GM18861 (cell line): ENCODE measurements around the gene SLC27A3.
A peak's percentile ranks its signal among the peaks of the same experiment; 100 is the strongest.
"Not testable (repeated sequence)": the region's sequence is repeated elsewhere in the genome, so short reads cannot be mapped to it uniquely, and the experiment has no call there.

Source experiments
- ATAC-seq: cut with Tn5 transposase; IDR thresholded peaks from one replicate; pipeline ENCODE4 v1.9.1; 2021; ENCODE audit not compliant: unreplicated experiment

The SLC27A3 gene

DNA sequence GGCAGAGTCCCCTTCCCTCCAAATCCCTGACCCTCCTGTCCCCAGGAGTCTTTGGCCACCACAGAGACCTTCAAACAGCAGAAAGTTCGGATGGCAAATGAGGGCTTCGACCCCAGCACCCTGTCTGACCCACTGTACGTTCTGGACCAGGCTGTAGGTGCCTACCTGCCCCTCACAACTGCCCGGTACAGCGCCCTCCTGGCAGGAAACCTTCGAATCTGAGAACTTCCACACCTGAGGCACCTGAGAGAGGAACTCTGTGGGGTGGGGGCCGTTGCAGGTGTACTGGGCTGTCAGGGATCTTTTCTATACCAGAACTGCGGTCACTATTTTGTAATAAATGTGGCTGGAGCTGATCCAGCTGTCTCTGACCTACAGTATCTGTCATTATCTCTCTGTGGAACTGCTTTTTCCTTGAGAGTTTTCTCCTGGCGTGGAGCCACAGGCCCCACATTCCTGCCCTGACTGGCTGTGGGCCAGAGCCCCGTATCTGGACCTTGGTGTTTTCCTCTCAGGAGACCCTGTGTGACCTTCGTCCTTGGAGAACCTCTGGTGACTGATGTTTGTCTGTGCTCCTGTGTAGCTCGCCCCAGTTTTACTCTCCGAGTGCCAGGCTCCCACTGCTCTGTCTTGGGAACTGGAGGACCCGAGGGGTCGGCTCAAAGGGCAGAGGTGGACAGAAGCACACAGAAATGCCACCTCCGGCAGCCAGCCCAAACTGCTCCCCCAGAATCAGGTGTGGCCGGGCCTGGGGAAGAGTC lies 4.8 kb downstream of the SLC27A3 start:
- no peak for ATAC-seq

DNA sequence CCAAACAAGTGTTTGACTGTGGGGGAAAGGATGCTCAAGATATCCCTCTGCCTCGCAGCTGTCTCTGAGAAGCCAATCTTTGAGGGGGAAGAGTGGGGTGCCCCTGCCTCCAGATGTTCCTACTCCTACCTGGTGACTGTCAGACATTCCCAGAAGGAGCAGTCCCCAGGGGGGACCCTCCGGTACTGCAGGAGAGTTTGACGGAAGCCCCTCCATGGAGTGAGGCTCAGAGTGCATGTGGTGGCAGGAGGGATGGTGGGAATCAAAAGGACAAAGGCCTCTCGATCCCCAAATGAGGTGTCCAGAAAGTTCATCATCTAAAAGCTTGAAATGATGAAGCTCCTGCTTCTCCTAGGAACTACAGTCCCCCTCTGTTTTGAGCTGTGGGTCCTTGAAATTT lies 5.3 kb downstream of the SLC27A3 start:
- no peak for ATAC-seq

DNA sequence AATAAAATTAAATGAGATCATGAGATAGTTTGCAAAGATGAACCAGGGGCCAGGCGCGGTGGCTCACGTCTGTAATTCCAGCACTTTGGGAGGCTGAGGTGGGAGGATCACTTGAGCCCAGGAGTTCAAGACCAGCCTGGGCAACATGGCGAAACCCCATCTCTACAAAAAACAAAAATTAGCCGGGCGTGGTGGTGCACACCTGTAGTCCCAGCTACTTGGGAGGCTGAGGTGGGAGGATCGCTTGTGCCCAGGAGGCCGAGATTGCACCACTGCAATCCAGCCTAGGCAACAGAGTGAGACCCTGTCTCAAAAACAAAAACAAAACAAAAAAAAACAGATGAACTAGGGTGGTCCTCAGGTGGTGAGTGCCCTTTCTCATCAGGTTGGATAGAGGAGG lies 7.4 kb downstream of the SLC27A3 start:
- ATAC-seq = not testable (repeated sequence)

DNA sequence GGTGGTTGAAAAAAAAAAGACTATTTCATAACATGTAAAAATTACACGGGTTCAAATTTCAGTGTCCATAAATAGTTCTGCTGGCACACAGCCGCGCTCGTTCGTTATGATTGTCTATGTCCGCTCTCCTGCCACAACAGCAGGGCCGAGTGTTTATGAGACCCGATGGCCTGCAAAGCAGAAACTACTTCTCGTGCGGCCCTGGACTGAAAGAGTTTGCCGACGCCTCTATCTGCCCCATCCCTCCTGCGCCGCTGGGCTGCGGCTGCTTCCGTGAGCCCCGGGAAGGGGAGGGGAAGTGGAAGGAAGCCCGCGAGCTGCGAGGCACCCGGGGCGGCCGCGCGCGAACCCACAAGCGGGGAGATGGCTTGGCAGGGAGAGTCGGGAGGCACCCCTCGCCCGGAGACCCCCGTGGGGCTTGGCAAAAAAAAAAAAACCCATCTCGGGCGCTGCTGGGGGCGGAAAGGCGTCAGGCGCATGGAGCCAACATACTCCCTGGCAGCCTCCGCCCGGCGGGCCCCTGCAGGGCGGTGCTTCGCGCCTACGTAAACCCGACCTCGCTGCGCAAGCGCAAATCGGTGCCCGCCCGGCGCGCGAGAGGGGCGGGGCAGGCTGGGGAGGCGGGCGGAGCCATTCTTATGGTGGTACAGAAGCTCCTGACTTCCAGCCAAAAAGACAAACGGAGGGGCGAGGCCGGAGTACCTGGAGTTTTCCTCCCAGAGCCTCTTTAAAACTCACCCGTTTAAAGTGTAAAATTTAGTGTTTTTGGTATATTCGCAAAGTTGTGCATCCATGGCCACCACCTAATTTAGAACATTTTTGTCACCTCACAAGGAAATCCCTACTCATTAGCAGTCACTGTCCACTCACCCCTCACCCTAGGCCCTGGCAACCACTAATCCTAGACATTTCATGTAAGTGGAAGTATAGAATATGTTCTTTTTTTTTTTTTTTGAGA lies 8.3 kb downstream of the SLC27A3 start:
- ATAC-seq = peak; percentile 78

DNA sequence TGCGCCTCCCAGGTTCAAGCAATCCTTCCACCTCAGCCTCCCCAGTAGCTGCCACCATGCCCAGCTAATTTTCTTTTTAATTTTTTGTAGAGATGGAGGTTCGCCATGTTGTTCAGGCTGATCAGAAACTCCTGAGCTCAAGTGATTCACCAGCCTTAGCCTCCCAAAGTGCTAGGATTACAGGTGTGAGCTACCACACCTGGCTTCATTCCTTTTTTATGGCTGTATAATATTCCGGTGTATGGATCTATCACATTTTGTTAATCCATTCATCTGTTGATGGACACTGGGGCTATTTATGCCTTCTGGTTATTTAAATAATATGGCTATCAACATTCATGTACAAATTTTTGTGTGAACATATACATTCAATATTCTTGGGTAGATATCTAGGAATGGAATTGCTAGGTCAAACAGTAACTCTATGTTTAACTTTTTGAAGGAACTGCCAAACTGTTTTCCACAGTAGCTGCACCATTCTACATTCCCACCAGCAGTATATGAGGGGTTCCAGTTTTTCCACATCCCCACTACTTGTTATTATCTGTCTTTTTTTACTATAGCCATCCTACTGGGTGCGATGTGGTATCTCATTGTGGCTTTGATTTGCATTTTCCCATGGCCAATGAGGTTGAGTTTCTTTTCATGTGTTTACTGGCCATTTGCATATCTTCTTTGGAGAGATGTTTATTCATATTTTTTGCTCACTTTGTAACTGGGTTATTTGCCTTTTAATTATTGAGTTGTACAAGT lies 11.0 kb downstream of the SLC27A3 start:
- no peak for ATAC-seq

DNA sequence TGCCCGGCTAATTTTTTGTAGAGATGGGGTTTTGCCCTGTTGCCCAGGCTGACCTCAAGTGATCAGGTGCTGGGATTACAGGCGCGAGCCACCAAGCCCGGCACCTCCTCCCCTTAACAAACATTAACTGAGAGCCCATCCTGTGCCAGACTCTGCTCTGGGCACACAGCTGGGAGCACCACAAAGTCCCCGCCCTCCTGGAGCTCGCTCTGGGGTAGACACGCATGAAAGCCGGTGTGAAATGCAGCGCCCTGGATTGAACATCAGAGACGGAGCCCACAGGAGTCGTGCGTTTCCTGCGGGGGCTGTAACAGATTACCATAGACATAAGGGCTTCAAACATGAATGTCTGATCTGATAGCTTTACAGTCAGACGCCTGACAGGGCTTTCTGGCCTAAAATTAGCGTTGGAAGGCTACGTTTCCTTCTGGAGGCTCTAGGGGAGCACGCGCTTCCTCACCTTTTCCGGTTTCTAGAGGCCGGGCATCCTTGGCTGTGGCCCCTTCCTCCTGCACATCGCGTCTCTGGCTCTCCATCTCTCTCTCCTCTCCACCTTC lies 14.3 kb downstream of the SLC27A3 start:
- ATAC-seq = no peak

DNA sequence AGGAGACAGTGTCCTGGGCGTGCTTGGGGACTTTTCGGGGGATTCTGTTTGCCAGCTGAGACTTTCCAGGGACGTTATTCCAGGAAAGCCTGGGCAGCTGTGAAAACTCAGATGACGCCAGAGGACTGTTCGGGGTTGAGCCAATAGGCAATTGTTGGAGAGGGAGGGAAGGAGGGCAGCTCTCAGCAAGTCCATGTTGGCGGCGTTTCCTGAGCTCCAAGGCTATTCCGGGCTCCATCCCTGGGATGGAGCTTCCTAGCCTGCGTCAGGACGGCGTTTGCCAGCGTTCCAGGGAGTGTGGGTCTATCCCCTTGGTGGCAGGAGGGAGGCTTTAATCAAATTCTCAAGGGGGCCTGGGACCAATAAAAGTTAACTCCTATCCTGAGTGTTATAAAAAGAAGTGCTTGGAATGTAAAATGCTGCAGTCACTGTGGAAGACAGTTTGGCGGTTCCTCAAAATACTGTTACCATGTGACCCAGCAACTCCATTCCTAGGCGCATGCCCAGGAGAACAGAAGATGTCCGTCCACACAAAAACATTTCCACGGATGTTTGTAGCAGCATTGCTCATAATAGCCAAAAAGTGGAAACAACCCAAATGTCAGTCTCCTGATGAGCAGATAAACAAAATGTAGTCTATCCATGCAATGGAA lies 15.2 kb downstream of the SLC27A3 start:
- no peak for ATAC-seq

DNA sequence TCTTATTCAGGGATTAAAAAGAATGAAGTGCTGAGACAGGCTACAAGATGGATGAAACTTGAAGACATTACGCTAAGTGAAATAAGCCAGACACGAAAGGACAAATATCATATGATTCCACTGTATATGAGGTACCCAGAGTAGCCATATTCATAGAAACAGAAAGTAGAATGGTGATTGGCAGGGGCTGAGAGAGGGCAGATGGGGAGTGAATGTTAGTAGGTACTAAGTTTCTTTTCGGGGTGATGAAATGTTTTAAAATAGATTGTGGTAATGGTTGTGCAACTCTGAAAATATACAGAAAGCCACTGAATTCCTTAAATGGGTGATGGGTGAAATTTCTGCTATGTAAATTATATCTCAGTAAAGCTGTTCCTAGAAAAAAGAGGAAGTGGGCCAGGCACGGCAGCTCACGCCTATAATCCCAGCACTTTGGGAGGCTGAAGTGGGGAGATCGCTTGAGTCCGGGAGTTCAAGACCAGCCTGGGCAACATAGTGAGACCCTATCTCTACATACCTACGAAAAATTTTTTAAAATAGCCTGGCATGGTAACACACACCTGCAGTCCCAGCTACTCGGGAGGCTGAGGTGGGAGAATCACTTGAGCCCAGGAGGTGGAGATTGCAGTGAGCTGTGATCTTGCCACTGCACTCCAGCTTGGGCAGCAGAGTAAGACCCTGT lies 15.9 kb downstream of the SLC27A3 start:
- peak; percentile 82 for ATAC-seq

DNA sequence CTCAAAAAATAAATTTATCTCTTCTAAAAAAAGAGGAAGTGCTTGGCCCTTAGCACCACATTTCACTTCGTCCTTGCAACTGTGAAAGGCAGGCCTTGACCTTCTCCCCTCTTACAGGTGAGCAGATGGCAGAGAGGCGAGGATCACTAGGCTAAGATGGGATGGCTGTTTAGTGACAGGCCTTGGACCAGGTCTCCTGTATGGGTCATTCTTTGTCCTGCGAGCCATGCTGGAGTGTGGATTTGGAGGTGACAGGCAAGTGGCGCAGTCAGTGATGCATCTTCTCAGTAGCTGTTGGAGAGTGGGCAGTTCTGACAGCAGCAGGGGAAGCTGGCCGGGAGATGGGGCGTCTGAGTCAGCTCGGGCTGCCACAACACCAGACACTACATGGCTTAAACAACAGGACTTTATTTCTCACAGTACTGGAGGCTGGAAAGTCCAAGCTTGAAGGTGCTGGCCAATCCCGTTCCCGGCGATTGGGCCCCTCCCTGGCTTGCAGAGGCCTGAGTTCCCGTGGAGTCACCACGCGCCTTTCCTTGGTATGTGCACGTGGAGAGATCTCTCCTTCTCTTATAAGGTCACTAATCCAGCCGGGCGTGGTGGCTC lies 16.5 kb downstream of the SLC27A3 start:
- ATAC-seq = no peak

DNA sequence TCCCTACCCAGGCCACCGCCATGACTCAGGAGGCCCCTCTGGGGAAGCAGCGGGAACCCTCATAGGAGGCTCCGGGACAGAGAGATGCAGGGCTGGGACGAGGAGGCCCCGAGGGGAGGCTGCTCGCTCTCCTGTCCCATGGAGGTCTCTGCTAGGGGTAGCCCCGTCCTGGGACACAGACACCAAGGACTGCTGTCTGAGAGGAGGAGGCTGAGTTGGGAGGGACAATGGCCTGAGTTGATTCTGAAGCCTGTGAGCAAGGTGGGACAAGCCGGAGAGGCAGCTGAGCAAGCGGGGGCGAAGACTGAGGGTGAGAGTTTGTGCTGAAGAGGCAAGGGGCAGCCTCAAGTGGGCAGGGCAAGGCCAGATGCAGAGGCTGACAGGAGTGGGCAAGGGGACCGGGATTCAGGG lies 17.4 kb downstream of the SLC27A3 start:
- ATAC-seq = no peak

DNA sequence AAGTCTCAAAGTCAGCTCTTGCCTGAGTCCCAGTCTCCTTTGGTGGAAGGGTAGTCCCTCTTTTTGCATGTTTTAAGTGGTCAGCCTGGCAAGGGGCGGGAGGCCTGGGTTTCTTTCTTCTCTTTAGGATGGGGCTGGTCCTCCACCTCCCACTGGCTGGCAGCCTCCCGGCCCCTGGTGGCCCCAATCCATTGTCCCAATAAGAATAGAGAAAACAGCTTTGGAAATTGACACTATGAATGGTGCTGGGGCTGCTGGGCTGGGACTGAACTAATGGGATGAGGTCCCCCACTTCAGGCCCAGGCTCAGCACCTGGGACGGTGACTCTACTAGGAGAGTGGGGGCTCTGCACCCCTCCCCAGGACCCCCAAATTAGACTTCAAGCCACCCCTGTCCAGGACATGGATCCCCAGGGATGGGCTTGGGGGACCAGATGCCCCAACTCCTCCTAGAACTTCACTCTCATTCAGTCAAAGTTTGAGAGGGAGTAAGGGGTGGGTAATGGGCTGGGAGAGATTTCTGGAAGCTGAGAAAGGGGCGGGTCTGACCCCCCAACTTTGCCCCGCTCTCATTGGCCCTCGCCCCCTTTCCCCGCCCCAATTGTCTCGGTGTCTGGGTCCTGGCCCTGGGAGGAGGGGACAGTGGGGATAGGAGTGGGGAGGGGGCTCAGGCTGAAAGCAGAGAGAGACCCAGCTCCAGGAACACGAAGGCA lies 18.2 kb downstream of the SLC27A3 start:
- no peak for ATAC-seq

DNA sequence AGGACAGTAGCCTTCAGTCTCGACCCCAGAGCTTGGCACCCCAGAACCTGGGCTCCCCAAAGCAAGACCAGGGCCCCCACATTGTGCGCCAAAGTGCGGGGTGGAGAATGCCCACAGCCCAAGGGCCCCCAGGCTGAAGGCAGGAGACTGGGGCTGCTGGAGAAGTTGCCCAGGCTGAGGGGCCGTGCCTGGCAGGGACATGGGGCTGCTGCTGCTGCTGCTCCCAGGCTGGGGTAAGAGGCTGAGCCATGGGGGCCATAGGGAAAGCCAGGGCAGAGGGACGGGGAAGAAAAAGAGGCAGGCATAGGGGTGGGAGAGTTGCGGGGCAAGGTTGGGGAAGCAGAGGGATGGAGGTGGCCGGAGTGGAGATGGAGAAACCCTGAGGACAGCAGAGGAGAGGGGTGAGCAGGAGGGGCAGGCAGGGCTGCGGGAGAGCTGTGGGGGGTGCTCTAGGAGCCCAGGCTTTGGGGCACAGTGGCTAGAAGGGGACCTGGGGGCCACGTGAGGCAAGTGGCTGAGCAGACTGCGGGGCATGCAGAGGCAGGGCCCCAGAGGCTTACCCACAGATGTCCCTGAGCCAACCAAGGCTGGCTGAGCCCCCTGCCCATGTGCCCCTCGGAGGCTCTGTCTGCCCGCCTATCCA lies 18.9 kb downstream of the SLC27A3 start:
- ATAC-seq = no peak

DNA sequence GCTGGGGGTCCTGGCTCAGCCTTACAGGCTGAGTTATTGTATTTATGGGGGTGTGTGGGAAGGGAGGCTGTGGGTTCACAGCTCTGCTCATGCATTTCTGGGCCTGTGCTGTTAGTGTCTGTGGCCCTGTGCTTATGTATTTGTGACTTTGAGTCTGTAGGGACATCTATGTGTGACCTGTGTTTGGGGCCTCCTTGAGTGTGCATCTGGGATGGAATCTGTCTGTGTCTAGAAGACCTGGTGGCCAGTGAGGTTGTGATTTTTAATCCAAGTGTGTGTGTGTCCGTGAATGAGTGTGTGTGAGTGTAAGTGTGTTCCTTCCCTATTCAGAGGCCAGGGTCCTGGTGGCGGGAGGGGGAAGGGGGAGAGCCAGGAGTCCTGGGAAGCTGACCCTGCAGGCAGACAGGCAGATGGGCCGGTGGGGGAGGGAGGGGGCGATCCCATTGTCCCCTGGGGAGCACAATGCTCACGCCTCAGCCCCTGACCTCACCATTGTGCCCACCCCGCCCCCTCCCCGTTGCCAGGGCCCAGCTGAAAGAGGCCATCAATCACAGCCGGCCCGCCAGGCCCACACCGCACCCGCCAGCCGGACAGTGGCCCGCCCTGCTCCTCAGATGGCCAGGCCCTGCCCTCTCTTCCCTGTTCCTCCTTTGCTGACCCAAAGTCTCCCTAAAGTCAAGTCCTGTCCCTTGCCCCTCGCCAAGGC lies 19.6 kb downstream of the SLC27A3 start:
- no peak for ATAC-seq

DNA sequence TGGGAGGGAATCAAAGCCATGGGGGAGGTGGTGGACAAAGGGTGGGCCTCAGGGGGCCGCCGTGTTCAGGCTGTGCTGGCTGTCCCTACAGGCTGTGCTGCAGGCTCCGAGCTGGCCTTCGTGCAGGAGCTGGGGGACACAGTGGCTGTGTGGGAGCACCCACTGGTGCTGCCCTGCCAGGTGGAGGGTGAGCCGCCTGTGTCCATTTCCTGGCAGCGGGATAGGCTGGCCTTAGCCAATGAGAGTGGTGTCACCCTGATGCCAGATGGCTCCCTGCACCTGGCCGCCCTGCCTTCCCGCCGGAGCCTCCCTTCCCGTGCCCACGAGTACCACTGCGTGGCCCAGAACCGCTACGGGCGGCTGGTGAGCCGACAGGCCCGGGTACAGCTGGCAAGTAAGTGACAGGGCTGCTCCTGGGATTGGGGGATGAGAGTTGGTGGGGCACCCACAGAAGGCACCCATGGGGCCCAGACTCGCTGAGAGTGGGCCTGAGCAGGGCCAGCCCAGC lies 20.2 kb downstream of the SLC27A3 start:
- ATAC-seq = no peak

DNA sequence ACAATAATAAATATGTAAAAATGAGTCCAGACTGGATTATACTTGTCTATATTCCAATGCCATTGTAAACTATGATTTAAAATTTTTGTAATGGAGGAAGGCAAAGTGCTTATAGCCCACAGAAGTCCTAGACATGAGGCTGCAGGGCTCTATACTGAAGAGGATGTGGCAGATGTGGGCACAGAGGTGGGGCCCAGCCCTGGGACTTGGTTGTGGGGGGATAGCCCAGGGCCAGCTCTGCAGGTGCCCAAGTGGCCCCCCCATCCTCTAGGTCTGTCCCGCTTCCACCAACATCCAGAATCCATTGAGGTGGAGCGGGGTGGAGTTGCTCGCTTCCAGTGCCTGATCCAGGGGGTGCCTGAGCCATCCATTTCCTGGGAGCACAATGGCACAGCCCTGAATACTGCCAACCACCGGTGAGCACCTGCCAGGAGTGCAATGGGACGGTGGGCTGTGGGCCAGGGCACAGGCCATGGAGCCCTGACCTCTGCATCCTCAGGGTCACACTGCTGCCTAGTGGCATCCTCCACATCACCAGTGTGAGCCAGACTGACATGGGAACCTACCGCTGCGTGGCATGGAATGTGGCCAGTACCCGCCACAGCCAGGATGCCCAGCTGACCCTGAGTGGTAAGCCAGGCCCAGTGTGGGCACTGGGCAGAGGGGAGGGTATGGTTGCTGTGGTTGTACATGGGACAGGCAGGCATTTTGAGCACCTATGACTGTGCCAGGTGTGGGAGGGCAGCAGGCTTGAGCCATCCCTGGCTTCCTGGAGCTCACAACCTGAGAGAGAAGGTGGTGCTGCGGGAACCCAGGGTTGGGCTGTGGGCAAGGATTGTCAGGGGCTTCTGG lies 21.0 kb downstream of the SLC27A3 start:
- ATAC-seq = no peak

DNA sequence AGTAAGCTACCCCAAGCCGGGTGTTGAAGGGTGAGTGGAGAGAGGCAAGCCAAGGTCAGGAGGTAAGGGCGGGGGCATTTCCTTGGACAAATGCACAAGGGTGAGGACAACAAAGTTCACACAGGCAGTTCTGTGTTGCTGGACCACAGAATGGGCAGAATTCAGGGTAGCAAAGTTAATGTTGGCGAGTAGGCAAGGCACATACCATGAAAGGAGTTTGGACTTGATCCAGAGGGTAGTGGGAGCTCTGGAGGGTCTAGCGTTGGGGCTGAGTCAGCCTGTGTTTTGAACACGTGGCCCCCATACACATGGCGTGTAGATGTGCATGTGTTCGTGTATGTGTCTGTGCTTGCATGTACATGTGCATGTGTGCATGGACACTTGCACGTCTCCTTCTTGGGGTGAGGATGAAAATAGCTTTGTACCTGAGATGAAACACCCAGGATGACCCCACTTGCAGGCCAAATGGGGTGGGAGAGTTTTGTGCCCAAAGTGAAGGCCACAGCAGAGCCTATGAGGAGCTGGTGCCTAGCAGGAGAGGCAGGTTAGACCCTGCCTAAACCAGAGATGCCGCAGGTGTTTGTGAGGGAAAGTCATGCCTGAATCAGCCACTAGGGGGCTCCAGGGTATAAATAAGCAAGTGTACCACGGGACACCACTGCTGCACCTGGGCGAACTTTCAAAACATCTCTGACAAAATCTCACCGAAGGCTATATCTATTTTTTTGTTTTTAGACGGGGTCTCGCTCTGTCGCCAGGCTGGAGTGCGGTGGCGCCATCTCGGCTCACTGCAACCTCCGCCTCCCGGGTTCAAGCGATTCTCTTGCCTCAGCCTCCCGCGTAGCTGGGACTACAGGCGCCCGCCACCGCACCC lies 21.8 kb downstream of the SLC27A3 start:
- no peak for ATAC-seq
